HG03135 (cell line): Measurements from ENCODE around the gene MAG.

Experiments
- ATAC-seq: cut with Tn5 transposase; IDR thresholded peaks from one replicate; pipeline ENCODE4 v1.9.1; 2021; ENCODE audit warnings: mild to moderate bottlenecking, moderate library complexity; ENCODE audit not compliant: unreplicated experiment

MAG gene

DNA sequence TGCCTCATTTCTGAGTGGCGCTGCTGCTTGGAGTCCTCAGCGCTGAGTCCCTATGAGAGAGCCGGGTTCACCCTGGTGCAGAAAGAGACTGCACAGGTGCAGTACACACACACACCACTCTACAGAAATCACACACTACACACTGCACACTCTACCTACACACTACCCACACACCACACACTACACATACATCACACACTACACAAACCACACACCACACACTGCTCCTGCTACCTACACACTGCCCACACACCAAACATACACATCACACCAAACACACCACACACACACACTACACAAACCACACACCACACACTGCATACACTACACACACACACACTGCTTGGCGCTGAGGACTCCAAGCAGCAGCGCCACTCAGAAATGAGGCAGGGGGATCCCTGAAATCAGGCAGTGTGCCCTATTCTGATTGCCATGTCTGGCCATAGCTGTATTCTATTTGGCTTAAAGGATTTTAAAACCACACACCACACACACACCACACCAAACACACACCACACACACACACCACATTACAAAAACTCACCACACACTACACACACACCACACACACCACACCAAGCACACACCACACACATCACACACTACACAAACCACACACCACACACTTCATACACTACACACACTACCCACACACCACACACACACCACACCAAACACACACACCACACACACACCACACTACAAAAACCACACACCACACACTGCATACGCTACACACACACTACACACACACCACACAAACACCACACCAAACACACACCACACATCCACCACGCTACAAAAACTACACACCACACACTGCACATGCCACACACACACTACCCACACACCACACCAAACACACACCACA, 4.9 kb downstream of the MAG start:
- ATAC-seq: no peak

DNA sequence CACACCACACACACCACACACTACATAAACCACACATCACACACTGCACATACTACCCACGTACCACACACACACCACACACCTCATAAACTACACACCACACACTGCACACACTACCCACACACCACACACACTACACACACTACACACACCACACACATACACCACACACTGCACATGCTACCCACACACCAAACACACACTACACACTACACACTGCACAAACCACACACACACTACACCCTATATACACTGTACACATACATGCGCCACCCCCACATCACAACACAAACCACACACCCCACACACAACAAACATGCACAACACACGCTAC, 5.5 kb downstream of the MAG start:
- no peak for ATAC-seq

DNA sequence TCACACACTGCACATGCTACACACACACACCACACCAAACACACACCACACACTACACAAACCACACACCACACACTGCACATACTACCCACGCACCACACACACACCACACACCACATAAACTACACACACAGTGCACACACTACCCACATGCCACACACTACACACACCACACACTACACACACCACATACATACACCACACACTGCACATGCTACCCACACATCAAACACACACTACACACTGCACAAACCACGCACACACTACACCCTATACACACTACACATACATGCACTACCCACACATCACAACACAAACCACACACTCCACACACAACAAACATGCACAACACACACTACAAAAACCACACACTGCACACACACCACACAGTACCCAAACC, 6.0 kb downstream of the MAG start:
- ATAC-seq: no peak

DNA sequence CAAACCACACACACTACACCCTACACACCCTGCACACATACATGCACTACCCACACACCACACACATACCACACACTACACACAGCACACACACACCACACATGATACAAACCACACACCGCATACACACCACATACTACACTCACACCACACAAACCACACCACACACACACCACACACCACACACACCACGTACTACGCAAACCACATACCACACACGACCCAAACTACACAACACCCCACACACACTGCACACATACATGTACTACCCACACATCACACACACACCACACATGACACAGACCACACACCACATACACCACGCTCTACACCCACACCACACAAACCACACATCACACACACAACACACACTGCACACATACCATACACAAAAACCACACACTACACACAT, 6.6 kb downstream of the MAG start:
- no peak for ATAC-seq

DNA sequence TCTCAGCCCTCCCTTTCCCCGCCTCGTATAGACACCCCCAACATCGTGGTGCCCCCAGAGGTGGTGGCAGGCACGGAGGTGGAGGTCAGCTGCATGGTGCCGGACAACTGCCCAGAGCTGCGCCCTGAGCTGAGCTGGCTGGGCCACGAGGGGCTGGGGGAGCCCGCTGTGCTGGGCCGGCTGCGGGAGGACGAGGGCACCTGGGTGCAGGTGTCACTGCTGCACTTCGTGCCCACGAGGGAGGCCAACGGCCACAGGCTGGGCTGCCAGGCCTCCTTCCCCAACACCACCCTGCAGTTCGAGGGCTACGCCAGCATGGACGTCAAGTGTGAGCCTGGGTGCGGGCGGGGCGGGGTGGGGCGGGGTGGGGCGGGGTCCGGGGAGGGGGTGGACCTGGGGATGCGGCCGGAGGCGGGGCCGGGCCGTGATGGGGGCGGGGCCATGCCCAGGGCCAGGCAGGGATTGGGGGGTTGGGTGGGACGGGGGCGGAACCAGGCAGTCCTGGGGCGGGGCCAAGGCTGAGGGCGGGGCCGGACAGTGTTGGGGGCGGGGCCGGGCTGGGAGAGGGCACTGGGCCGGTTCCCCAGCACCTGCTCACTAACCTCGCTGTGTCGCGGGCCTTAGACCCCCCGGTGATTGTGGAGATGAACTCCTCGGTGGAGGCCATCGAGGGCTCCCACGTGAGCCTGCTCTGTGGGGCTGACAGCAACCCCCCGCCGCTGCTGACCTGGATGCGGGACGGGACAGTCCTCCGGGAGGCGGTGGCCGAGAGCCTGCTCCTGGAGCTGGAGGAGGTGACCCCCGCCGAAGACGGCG, 7.8 kb downstream of the MAG start:
- ATAC-seq: no peak

DNA sequence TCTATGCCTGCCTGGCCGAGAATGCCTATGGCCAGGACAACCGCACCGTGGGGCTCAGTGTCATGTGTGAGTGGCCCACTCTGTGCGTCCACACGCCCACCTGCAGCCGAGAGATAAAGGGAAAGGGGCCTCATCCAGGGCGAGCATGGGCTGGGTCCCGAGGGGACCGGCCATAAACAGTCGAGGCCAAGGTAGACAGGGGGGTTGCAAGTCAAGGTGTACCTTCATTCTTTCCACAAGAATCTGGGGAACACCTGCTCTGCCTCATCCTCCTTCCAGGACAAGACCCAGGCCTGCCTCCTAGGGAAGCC, 8.3 kb downstream of the MAG start:
- ATAC-seq: no peak

DNA sequence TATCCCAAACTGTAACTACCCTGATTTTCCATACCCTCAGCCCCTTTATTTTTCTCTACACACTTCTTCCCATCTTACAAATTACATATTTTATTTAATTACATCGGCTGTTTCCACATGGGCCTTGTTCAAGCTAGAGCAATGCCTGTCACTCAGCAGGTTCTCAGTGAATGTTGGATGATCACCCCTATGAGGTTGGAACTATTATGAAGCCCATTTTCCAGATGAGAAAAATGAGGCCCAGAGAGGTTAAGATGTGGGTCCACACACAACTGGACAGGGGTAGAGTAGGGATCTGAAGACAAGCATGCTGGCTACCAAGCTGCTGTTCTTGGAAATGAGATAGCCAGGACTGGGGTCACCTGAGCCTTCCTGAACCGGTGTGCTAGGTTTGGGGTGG, 10.0 kb downstream of the MAG start:
- no peak for ATAC-seq

DNA sequence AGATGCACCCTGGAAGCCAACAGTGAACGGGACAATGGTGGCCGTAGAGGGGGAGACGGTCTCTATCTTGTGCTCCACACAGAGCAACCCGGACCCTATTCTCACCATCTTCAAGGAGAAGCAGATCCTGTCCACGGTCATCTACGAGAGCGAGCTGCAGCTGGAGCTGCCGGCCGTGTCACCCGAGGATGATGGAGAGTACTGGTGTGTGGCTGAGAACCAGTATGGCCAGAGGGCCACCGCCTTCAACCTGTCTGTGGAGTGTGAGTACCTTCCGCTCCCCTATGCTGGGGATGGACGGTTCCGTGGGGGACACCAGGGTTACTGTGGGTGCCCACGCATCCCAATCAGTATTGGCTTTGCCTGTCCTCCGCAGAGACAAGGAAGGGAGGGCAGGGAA, 10.5 kb downstream of the MAG start:
- ATAC-seq: no peak

DNA sequence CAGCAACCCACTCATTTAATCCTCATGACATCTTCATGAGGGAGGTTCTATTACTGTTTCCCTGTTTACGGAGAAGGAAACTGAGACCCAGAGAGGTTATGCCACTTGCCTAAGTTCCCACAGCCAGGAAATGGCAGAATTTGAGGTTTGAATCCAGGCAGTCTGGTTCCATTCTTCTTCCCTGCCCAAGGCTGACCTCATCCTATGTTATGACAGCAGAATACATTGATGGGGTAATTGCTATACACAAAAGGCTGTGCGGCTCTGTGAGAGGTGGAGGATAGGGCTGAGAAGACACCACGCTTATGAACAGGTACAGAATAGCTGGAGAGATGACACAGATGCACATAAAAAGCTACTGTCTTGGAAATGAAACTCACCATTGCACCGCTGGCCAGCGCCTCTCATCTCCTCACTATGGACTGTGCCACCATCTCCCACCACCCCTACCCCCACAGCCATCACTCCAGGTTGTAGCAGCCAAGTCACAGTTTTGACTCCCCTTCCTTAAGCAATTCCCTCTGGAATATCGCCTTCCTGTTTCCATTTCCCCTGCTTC, 11.5 kb downstream of the MAG start:
- no peak for ATAC-seq

DNA sequence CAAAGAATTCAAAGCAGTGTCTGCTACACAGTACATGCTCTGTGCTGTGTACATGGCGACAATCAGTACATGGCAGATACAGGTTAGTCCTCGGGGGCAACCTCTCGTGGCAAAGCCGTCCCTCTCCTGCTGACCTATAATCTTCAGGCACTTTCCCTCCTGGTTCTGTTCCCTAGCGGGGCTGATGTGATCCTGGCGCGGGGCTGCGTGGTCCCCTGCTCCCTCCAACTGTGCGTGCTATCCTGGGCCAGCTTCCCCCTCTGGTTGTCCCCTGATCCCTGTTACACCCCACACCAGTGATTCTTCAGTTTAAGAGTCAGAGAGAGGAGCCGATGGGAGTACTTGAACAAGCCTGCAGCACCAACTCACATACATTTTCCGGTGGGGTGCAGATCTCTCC, 12.1 kb downstream of the MAG start:
- ATAC-seq: no peak

DNA sequence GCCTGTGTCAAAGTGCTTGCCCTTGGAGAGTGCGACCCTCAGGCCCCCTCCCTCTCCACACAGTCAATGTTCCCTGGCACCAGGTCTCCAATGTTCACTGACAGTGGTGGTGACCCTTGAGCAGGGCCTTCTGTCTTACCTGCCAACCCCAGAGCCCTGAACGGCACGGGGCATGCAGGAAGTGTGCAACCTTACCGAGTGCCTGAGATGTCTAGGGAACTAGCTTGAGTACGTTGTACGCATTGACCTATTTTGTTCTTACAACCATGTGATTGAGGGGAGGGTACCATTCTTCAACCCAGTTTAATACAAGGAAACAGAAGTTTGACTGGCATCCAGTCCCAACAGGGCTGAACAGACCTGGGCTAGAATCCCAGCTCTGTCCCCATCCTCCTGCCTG, 13.2 kb downstream of the MAG start:
- ATAC-seq: no peak

DNA sequence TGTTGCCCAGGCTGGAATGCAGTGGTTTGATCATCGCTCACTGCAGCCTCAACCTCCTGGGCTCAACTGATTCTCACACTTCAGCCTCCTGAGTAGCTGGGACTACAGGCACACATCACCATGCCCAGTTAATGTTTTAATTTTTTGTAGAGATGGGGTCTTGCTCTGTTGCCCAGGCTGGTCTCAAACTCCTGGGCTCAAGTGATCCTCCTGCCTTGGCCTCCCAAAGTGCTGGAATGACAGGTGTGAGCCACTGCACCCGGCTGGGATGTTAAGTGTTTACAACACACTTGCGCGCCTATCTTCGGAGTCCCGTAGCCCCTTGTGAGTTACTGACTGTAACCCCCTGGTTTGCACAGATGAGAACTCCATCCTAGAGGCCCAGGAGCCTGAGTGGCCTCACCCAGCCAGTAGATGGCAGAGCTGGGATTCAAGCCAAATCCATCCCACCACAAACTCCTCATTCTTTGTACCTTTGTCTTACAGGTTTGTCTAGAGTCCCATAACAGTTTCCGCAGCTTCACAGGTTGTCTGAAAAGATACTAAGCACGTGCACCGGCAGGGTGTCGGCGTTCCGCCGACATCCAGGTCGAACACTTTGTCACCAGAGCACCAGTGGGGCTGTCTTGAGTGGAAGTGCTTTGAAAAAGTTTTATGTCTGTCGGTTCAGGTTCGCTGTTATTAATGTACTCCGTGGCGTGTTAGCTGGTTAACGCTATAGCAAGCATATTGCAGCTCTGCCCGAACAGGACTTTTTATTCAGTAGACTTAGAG, 14.7 kb downstream of the MAG start:
- no peak for ATAC-seq

DNA sequence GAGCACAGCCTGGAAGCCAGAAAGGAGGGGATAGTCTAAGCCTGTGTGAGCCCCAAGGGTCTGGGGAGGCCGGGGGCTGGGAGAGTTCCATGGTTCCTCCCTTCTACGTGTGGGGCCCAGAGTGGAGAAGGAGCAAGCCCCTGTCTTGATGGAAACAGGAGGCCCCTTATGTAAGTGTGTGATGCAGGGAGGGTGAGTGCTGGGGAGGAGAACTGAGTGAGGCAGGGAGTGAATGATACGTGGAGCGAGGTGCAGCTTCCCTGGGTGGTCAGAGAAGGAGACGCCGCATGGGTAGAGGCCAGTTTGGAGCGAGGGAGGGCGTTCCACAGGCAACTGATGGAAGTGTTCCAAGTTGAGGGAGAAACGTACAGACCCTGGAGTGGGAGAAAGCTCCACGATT, 16.0 kb downstream of the MAG start:
- ATAC-seq: no peak

DNA sequence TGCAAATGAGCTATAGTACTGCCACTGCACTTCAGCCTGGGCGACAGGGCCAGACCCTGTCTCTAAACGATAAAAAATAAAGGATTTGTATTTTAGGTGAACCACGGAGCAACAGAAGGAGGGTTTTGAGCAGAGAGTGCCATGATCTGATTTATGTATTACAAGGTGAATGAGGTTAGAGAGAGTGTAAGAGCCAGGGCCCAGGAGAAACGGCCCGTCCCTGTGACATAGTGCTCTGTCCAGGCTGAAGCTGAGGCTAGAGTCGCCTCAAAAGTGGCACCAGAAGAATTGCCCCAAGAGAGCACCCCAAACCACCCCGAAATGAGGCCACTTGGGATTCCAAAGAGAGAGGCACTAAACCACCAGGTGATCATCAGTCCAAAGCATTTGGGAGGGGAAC, 16.9 kb downstream of the MAG start:
- ATAC-seq: no peak

DNA sequence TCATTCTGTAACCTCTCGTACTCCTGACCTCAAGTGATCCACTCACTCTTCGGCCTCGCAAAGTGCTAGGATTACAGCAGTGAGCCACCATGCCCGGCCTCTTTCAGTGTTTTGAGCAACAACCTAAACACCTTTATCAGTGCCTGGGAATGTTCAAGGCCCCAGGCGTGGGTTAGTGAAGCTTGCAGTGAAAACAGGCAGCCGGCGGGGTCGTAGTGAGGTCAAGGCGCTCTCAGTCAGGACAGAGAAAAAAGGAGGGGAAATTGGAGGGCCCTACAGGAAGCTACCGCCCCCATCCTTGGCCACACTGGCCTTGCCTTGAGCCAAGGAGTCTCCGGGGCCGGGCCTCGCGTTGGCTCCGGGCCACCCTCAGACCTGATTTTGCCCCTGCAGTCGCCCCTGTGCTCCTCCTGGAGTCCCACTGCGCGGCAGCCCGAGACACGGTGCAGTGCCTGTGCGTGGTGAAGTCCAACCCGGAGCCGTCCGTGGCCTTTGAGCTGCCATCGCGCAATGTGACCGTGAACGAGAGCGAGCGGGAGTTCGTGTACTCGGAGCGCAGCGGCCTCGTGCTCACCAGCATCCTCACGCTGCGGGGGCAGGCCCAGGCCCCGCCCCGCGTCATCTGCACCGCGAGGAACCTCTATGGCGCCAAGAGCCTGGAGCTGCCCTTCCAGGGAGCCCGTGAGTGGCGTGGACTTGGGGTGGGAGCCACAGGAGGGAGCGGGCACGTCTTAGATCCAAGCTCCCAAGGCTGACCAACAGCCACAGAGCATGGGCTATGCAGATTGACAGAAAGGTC, 17.7 kb downstream of the MAG start:
- no peak for ATAC-seq

DNA sequence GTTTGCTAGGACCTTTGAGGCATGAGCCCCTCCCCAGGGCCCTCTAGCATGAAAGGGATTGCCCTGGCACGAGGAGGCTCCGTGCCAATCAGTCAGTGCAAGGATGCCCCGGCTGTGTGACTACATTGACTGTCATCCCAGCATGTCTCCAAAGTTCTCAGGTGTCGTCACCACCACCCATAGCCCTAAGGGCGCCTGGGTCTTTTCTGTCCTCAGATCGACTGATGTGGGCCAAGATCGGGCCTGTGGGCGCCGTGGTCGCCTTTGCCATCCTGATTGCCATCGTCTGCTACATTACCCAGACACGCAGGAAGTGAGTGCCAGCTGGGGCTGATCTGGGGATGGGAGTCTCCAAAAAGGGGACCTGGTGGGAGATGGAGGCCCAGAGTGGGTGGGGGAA, 18.4 kb downstream of the MAG start:
- no peak for ATAC-seq

DNA sequence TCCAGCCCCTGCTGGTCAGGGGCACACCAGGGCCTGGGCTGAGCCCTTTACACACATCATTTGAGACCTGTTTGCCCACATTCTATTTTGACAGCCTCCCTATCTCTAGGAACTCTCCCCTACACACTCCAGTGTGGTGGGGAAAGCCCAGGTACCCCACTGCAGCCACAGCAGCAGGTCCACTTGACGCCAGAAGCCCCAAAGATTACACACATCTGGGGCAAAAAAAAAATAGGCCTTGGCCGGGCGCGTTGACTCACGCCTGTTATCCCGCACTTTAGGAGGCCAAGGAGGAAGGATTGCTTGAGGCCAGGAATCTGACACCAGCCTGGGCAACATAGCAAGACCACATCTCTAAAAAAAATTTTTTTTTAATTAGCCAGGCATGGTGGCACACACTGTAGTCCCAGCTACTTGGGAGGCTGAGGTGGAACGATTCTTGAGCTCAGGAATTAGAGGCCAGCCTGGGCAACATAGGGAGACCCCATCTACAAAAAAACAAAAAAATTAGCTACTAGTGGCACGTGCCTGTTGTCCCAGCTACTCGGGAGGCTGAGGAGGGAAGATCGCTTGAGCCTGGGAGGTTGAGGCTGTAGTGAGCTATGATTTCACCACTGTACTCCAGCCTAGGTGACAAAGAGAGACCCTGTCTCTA, 19.0 kb downstream of the MAG start:
- ATAC-seq: no peak

DNA sequence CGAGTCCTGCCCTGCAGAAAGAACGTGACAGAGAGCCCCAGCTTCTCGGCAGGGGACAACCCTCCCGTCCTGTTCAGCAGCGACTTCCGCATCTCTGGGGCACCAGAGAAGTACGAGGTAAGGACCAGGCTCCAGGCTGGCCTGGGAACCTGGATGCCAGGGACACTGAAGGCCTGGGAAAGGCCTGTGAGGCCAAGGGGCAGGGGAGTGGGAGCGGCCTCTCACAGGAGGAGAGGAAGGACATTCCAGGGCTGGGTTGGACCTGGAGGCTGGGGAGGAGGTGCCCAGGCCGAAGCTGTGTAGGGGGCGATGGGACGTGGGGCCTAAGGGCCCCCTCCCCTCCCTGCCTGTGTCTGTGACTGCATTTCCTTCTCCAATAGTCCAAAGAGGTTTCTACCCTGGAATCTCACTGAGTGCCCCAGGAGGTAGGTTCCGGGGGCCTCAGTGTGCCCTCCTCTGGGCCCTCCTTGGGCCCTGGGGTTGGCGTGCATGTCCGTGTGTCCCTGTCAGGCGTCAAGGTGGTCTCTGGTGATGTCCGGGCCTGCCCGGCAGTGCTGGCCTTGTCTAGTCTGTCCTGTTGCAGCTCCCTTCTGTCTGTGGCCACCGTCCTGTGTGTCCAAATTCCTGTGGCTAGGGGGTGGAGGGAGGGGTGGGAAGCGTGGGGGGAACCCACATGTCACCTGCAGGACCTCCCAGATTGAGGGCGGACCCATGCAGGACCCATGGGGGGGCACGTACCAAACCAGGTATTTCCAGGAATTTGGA, 20.1 kb downstream of the MAG start:
- ATAC-seq: no peak

DNA sequence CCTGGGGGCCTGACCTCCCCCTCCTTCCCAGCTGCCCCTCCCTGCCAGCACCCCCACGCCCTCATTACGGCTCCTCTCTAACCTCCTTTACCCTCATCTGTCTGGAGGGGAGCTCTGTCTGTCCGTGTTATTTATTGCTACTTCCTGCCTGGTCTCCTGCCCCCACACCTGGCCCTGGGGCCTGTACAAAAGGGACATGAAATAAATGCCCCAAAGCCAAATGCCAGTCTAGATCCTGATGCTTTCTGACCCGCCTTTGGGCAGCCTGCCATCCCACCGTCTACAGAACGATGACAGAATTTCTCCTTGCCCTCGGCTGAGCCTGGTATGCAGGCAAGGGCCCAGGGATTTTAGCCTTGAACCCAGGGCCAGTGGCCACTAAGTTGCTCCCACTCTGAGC, 21.6 kb downstream of the MAG start:
- ATAC-seq: no peak
